ENCODE data around the gene ST6GALNAC3.

Gene ST6GALNAC3

DNA sequence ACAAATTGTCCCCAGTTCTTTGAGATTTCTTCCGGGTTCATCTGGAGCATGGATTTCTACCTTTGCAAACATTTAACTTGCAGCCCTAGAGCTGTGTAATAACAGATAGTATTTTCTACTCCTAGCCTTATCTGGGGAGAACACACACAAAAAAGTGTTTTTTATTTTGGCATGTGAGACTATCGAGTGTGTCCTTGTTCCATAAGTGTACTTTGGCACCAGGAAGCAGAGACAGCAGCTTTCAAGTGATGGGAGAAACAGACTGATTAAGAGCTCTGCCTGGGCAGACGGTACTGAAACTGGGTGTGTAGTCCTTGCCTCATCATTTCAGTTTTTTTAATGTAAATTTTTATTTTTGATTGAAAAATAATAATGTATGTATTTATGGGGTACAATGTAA is 297.4 kb downstream of the ST6GALNAC3 start:
- CTCF ChIA-PET = no interaction called here
- H3K4me3 ChIP-seq (ENCODE audit: low read depth, low read length) = no peak overlapping the region
- POLR2A ChIA-PET = no interaction called here
- DNase-seq (ENCODE audit: low read depth, low spot score) = no peak
- TF ChIP-seq, protein P1, sequence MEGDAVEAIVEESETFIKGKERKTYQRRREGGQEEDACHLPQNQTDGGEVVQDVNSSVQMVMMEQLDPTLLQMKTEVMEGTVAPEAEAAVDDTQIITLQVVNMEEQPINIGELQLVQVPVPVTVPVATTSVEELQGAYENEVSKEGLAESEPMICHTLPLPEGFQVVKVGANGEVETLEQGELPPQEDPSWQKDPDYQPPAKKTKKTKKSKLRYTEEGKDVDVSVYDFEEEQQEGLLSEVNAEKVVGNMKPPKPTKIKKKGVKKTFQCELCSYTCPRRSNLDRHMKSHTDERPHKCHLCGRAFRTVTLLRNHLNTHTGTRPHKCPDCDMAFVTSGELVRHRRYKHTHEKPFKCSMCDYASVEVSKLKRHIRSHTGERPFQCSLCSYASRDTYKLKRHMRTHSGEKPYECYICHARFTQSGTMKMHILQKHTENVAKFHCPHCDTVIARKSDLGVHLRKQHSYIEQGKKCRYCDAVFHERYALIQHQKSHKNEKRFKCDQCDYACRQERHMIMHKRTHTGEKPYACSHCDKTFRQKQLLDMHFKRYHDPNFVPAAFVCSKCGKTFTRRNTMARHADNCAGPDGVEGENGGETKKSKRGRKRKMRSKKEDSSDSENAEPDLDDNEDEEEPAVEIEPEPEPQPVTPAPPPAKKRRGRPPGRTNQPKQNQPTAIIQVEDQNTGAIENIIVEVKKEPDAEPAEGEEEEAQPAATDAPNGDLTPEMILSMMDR (IDR thresholded peaks at IDR 0.05; ENCODE audit: insufficient read depth, low read length, missing control alignments) = no peak

DNA sequence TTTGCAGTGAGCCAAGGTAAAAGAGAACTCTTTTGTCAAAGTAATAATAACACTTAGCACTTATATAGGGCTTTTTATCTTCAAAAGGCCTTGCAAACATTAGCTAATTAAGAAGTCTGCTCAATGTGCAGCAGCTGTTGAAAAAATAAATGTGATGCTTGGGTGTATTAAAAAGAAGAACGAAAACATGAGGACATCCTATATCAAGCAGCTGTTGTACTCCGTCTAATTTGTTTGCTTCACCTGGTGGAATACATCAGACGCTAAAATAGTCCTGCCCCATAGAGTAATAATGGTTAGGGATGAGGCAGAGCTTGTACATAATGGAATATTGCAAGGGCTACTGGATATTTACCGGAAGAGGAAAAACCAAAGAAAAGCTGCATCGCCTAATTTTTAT is 299.5 kb downstream of the ST6GALNAC3 start:
- CTCF ChIA-PET = interaction anchor here (1.0 kb wide), 1 partner anchor 41 kb away, joined by 3 read pairs; no protein-coding TSS in a partner anchor
- TF ChIP-seq, protein P1 (IDR thresholded peaks at IDR 0.05; ENCODE audit: insufficient read depth, low read length, missing control alignments) = no peak
- H3K4me3 ChIP-seq (ENCODE audit: low read depth, low read length) = no peak overlapping the region
- DNase-seq (ENCODE audit: low read depth, low spot score) = no peak
- POLR2A ChIA-PET = no interaction called here

DNA sequence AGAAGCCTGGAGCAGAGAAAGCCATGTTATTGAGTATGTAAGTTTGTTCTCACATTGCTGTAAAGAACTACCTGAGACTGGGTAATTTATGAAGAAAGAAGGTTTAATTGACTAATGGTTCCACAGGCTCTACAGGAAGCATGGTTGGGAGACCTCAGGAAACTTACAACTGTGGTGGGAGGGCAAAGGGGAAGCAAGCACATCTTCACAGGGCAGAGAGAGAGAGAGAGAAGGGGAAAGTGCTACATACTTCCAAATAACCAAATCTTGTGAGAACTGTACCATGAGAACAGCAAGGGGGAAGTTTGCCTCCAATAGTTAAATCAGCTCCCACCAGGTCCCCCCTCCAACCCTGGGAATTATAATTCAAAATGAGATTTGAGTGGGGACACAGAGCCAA is 302.7 kb downstream of the ST6GALNAC3 start:
- ChIA-PET POLR2A (no interaction called here), CTCF (no interaction called here)
- TF ChIP-seq, protein P1 (IDR thresholded peaks at IDR 0.05; ENCODE audit: insufficient read depth, low read length, missing control alignments) = no peak
- no peak overlapping the region for H3K4me3 ChIP-seq (ENCODE audit: low read depth, low read length)
- no peak for DNase-seq (ENCODE audit: low read depth, low spot score)

DNA sequence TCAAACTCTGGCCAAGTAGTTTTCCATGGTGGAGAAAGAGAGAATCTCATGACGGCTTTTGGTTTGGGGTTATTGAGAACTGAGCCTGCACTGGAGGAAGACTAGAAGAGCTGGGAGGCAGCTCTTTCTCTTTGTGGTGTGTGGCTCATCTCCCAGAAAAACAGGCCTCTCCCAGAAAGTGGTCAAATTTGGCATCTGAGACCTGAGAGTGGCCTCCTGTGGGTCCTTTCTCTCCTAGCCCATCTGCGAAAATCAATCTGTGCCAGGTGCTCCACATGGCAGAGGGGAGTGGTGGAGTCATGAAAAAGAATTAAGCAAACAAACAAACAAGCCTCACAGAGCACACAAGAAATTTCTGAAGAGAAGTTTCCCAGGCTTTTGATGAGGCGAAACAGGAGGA is 305.0 kb downstream of the ST6GALNAC3 start:
- no peak for DNase-seq (ENCODE audit: low read depth, low spot score)

DNA sequence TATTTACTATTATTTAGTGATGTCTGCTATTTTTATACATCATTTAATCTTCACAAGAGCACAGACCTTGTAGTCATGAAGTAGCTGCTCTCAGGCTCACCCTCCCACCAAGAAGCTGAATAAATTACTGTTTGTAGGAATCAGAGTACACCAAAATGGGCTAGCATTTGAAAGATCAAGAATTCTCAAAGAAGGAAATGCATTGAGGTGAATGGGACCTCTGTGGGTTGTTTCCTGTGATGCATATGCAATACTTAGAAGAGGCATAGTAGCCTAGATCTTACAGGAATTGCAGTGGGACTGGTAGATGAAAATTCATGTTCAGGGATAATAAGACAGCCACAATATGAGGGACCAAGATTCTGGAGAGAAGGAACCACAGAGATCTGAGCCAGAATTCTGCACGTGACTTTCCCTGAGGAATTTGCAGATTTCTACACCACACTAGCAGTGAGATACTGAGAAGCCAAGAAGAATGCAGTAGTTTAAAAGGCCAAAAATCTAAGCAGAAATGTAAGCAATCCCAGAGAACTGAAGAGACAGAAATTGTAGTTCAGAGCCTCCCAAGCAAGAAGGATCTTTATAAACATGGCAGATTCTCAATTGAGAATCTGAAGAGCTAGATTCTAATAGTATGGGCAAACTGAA is 307.0 kb downstream of the ST6GALNAC3 start:
- ChIA-PET POLR2A (no interaction called here), CTCF (no interaction called here)
- TF ChIP-seq, protein P1 (IDR thresholded peaks at IDR 0.05; ENCODE audit: insufficient read depth, low read length, missing control alignments) = no peak
- H3K4me3 ChIP-seq (ENCODE audit: low read depth, low read length) = no peak overlapping the region
- no peak for DNase-seq (ENCODE audit: low read depth, low spot score)

More for the DNA sequence above, 305.0 kb downstream of the ST6GALNAC3 start:
- no peak overlapping the region for H3K4me3 ChIP-seq (ENCODE audit: low read depth, low read length)
- POLR2A ChIA-PET = no interaction called here
- CTCF ChIA-PET = no interaction called here
- TF ChIP-seq, protein P1 (IDR thresholded peaks at IDR 0.05; ENCODE audit: insufficient read depth, low read length, missing control alignments) = no peak

DNA sequence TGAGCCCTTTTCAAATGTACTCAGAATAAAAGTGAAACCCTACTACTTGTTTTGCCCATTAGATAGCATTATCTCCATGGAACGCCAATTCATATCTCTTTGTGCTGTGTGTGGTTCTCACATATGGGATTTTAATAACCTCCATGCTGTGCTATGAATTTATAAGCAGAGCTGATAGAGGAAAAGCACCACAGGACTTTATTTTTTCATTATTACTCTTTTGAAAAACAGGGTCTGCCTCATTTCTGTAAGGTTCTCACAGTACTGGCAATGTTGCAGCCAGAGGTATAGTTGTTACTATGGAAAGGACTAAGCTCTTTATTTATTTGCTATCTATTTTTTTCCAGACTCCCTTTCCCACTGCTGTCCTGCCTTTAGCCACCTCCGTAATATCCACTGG is 313.7 kb downstream of the ST6GALNAC3 start:
- no peak overlapping the region for H3K4me3 ChIP-seq (ENCODE audit: low read depth, low read length)
- POLR2A ChIA-PET = no interaction called here

More for the DNA sequence above, 313.7 kb downstream of the ST6GALNAC3 start:
- no peak for DNase-seq (ENCODE audit: low read depth, low spot score)
- CTCF ChIA-PET = no interaction called here
- TF ChIP-seq, protein P1 (IDR thresholded peaks at IDR 0.05; ENCODE audit: insufficient read depth, low read length, missing control alignments) = no peak

All from AG04449 (cell line).